Dendritic cell treated with granulocyte-macrophage colony-stimulating factor and Interleukin-4, amounts not matched to agents 40 ng/mL and 50 ng/mL, for 4 days (primary cell): ENCODE data around the gene CCDC71.

Experiments
- H3K27ac Mint-ChIP-seq: one replicate; pipeline ENCODE4 v1.8.0; 2022; ENCODE audit warnings: mild to moderate bottlenecking, mixed read lengths
- H3K27me3 Mint-ChIP-seq: one replicate; pipeline ENCODE4 v1.8.0; 2022; ENCODE audit warnings: mild to moderate bottlenecking, mixed read lengths
- H3K36me3 Mint-ChIP-seq: one replicate; pipeline ENCODE4 v1.8.0; 2022; ENCODE audit warnings: low read depth, mixed read lengths
- H3K4me1 Mint-ChIP-seq: one replicate; pipeline ENCODE4 v1.8.0; 2022; ENCODE audit warnings: low read depth, mixed read lengths
- H3K4me3 Mint-ChIP-seq: one replicate; pipeline ENCODE4 v1.8.0; 2022; ENCODE audit warnings: mild to moderate bottlenecking, moderate library complexity, mixed read lengths
- H3K9me3 Mint-ChIP-seq: one replicate; pipeline ENCODE4 v1.8.0; 2022; ENCODE audit warnings: mixed read lengths
- intact Hi-C: fragments of 100-400 bp; cut with micrococcal nuclease; formaldehyde crosslinking; loops from one replicate; pipeline ENCODE4 v1.15.0; 2022

The CCDC71 gene

GRCh38 chr3:49161197-49161596 is 4.9 kb downstream of the CCDC71 start:
- H3K4me3 Mint-ChIP-seq = no peak overlapping the region
- H3K36me3 Mint-ChIP-seq = peaks cover 46% of the 10 kb centered on the region
- intact Hi-C loops = no loop called here
- no peaks in the 10 kb centered on the region for H3K27me3 Mint-ChIP-seq
- H3K4me1 Mint-ChIP-seq = peaks cover 37% of the 10 kb centered on the region
- H3K9me3 Mint-ChIP-seq = no peaks in the 10 kb centered on the region
- H3K27ac Mint-ChIP-seq = no peak overlapping the region

GRCh38 chr3:49158792-49159191 is 7.3 kb downstream of the CCDC71 start:
- Mint-ChIP-seq H3K4me3 (no peak overlapping the region), H3K27ac (no peak overlapping the region), H3K4me1 (peaks cover 19% of the 10 kb centered on the region), H3K9me3 (no peaks in the 10 kb centered on the region), H3K27me3 (no peaks in the 10 kb centered on the region), H3K36me3 (peaks cover 26% of the 10 kb centered on the region)
- intact Hi-C loops = no loop called here

- H3K4me3 Mint-ChIP-seq = no peak overlapping the region
- H3K36me3 Mint-ChIP-seq = peaks cover 20% of the 10 kb centered on the region
- H3K27ac Mint-ChIP-seq = no peak overlapping the region
- intact Hi-C loops = no loop called here
- H3K27me3 Mint-ChIP-seq = no peaks in the 10 kb centered on the region
- H3K4me1 Mint-ChIP-seq = peaks cover 13% of the 10 kb centered on the region
- no peaks in the 10 kb centered on the region for H3K9me3 Mint-ChIP-seq
Observed at GRCh38 chr3:49158103-49158709, 7.9 kb downstream of the CCDC71 start.

- intact Hi-C loops = no loop called here
- no peaks in the 10 kb centered on the region for H3K27me3 Mint-ChIP-seq
- peaks cover 6% of the 10 kb centered on the region for H3K4me1 Mint-ChIP-seq
- no peak overlapping the region for H3K4me3 Mint-ChIP-seq
- H3K9me3 Mint-ChIP-seq = no peaks in the 10 kb centered on the region
- no peak overlapping the region for H3K27ac Mint-ChIP-seq
- peaks cover 10% of the 10 kb centered on the region for H3K36me3 Mint-ChIP-seq
Observed at GRCh38 chr3:49157289-49157688, 8.8 kb downstream of the CCDC71 start.

GRCh38 chr3:49153349-49153912 is 12.7 kb downstream of the CCDC71 start:
- H3K9me3 Mint-ChIP-seq = no peaks in the 10 kb centered on the region
- H3K4me1 Mint-ChIP-seq = no peaks in the 10 kb centered on the region
- H3K27ac Mint-ChIP-seq = no peak overlapping the region
- no peaks in the 10 kb centered on the region for H3K36me3 Mint-ChIP-seq
- no peak overlapping the region for H3K4me3 Mint-ChIP-seq
- intact Hi-C loops = no loop called here
- H3K27me3 Mint-ChIP-seq = peaks cover 3% of the 10 kb centered on the region

- Mint-ChIP-seq H3K4me1 (no peaks in the 10 kb centered on the region), H3K9me3 (no peaks in the 10 kb centered on the region), H3K27ac (no peak overlapping the region), H3K4me3 (no peak overlapping the region), H3K36me3 (no peaks in the 10 kb centered on the region), H3K27me3 (peaks cover 4% of the 10 kb centered on the region)
- intact Hi-C loops = no loop called here
Observed at GRCh38 chr3:49151610-49152009, 14.5 kb downstream of the CCDC71 start.

GRCh38 chr3:49148159-49148558 is 18.0 kb downstream of the CCDC71 start:
- Mint-ChIP-seq H3K36me3 (no peaks in the 10 kb centered on the region), H3K27me3 (peaks cover 4% of the 10 kb centered on the region), H3K27ac (no peak overlapping the region), H3K4me3 (no peak overlapping the region), H3K9me3 (no peaks in the 10 kb centered on the region), H3K4me1 (no peaks in the 10 kb centered on the region)
- intact Hi-C loops = no loop called here

GRCh38 chr3:49140080-49140479 is 26.1 kb downstream of the CCDC71 start:
- intact Hi-C loops = no loop called here

GRCh38 chr3:49135499-49135898 is 30.6 kb downstream of the CCDC71 start:
- H3K36me3 Mint-ChIP-seq = peaks cover 6% of the 10 kb centered on the region
- peaks cover 26% of the 10 kb centered on the region for H3K4me1 Mint-ChIP-seq
- H3K4me3 Mint-ChIP-seq = no peak overlapping the region
- H3K27me3 Mint-ChIP-seq = peaks cover 10% of the 10 kb centered on the region
- H3K9me3 Mint-ChIP-seq = no peaks in the 10 kb centered on the region
- H3K27ac Mint-ChIP-seq = peak overlapping the region; percentile 14
- intact Hi-C loops = no loop called here

More at GRCh38 chr3:49140080-49140479, 26.1 kb downstream of the CCDC71 start:
- Mint-ChIP-seq H3K4me1 (no peaks in the 10 kb centered on the region), H3K27me3 (peaks cover 16% of the 10 kb centered on the region), H3K27ac (no peak overlapping the region), H3K4me3 (no peak overlapping the region), H3K36me3 (no peaks in the 10 kb centered on the region), H3K9me3 (peaks cover 20% of the 10 kb centered on the region)

- Mint-ChIP-seq H3K4me1 (peaks cover 26% of the 10 kb centered on the region), H3K36me3 (peaks cover 12% of the 10 kb centered on the region), H3K9me3 (no peaks in the 10 kb centered on the region), H3K27ac (peak overlapping the region; percentile 14), H3K27me3 (peaks cover 8% of the 10 kb centered on the region), H3K4me3 (no peak overlapping the region)
- intact Hi-C loops = no loop called here
Observed at GRCh38 chr3:49134471-49135265, 31.5 kb downstream of the CCDC71 start.

GRCh38 chr3:49133226-49133951 is 32.7 kb downstream of the CCDC71 start:
- intact Hi-C loops = loop anchor here (2.0 kb wide), 1 partner anchor 39 kb away; the partner anchor contains the start of gene QRICH1
- Mint-ChIP-seq H3K4me1 (peaks cover 26% of the 10 kb centered on the region), H3K4me3 (peak overlapping the region; percentile 79), H3K27ac (peak overlapping the region; percentile 86), H3K9me3 (no peaks in the 10 kb centered on the region), H3K36me3 (peaks cover 25% of the 10 kb centered on the region), H3K27me3 (peaks cover 7% of the 10 kb centered on the region)

- Mint-ChIP-seq H3K4me3 (peak within 1 kb of the TSS; percentile 79), H3K27ac (peak within 1 kb of the TSS; percentile 86)
- intact Hi-C loops = loop anchor here (2.0 kb wide), 1 partner anchor 38 kb away; the partner anchor contains the start of gene QRICH1
Observed at GRCh38 chr3:49132437-49133225, 33.5 kb downstream of the CCDC71 start, which contains the start of gene LAMB2. TSS of gene LAMB2 (minus strand) at chr3:49133050. CDS start at chr3:49132867, 183 bp downstream.

GRCh38 chr3:49132073-49132436 is 34.1 kb downstream of the CCDC71 start:
- Mint-ChIP-seq H3K4me1 (peaks cover 26% of the 10 kb centered on the region), H3K4me3 (peak overlapping the region; percentile 79), H3K36me3 (peaks cover 32% of the 10 kb centered on the region), H3K27ac (peak overlapping the region; percentile 86), H3K27me3 (peaks cover 2% of the 10 kb centered on the region), H3K9me3 (no peaks in the 10 kb centered on the region)
- intact Hi-C loops = loop anchor here (2.0 kb wide), 1 partner anchor 37 kb away; the partner anchor contains the start of gene QRICH1

More at GRCh38 chr3:49132437-49133225, 33.5 kb downstream of the CCDC71 start, which contains the start of gene LAMB2:
- H3K27me3 Mint-ChIP-seq = peaks cover 4% of the 10 kb centered on the region
- H3K9me3 Mint-ChIP-seq = no peaks in the 10 kb centered on the region
- H3K4me1 Mint-ChIP-seq = peaks cover 26% of the 10 kb centered on the region
- peaks cover 32% of the 10 kb centered on the region for H3K36me3 Mint-ChIP-seq
